Frontal cortex (tissue), 4 donors: ENCODE results near the gene SMAP2. TPM values are rescaled to one million over a fixed set of nuclear protein-coding genes. Genes with fewer than 3 reads are reported as not detected.

ENCODE experiments used
- DNase-seq, 2 donors: peaks; one replicate each; pipeline ENCODE4 v3.0.0; 2012; ENCODE audit warnings: low spot score in 2 of 2
- FAIRE-seq: peaks from 2 replicates; lab custom pipeline; 2012; peaks lifted over from hg19 to GRCh38; lab: Jason Lieb, UNC
- total RNA-seq: library from RNA; depleted of rRNA; stranded (reverse); fragments of >200 nt; gene quantifications from one replicate; pipeline ENCODE4 v1.2.3, GENCODE V29; 2014
- donor health status: control.
- donor health status: control.
- donor health status: control.

The SMAP2 gene
- total RNA-seq, 1 donor from 2014 or later = 28.1 TPM

- DNase-seq (no peak), FAIRE-seq (no peak)
These were observed 37.8 kb downstream of the SMAP2 start for GRCh38 chr1:40411294-40411693.

GRCh38 chr1:40411843-40412242 is 38.3 kb downstream of the SMAP2 start:
- no peak for FAIRE-seq

GRCh38 chr1:40413527-40414252 is 40.2 kb downstream of the SMAP2 start:
- no peak for DNase-seq
- FAIRE-seq = no peak

More at GRCh38 chr1:40411843-40412242, 38.3 kb downstream of the SMAP2 start:
- DNase-seq = no peak

GRCh38 chr1:40414331-40414730 is 40.8 kb downstream of the SMAP2 start:
- no peak for DNase-seq
- FAIRE-seq = no peak

GRCh38 chr1:40416709-40417108 is 43.2 kb downstream of the SMAP2 start:
- DNase-seq (no peak), FAIRE-seq (no peak)

GRCh38 chr1:40421431-40422384 is 48.2 kb downstream of the SMAP2 start:
- FAIRE-seq (no peak), DNase-seq (no peak)

GRCh38 chr1:40422630-40423263 is 49.2 kb downstream of the SMAP2 start:
- FAIRE-seq (no peak), DNase-seq (no peak)

GRCh38 chr1:40423264-40423642 is 49.7 kb downstream of the SMAP2 start:
- no peak for FAIRE-seq
- no peak for DNase-seq

GRCh38 chr1:40423951-40424618 is 50.6 kb downstream of the SMAP2 start:
- FAIRE-seq (no peak), DNase-seq (no peak)

- no peak for DNase-seq
- FAIRE-seq = no peak
These were observed 51.7 kb downstream of the SMAP2 start for GRCh38 chr1:40425198-40425597.

- no peak for FAIRE-seq
- no peak for DNase-seq
These were observed 57.9 kb downstream of the SMAP2 start for GRCh38 chr1:40431385-40431784.

GRCh38 chr1:40432644-40433390 is 59.3 kb downstream of the SMAP2 start:
- no peak for DNase-seq
- no peak for FAIRE-seq

GRCh38 chr1:40435471-40435870 is 61.9 kb downstream of the SMAP2 start:
- no peak for DNase-seq
- no peak for FAIRE-seq

GRCh38 chr1:40435876-40436275 is 62.3 kb downstream of the SMAP2 start:
- DNase-seq (no peak), FAIRE-seq (no peak)

GRCh38 chr1:40438391-40439015 is 65.0 kb downstream of the SMAP2 start:
- peak; percentile 22 to 32 for DNase-seq
- FAIRE-seq = no peak

GRCh38 chr1:40439247-40439646 is 65.7 kb downstream of the SMAP2 start:
- no peak for DNase-seq
- no peak for FAIRE-seq

- no peak for FAIRE-seq
These were observed 76.4 kb downstream of the SMAP2 start, which contains the start of gene ZFP69B for GRCh38 chr1:40449684-40450494. TSS of gene ZFP69B (plus strand) at chr1:40450476. CDS start at chr1:40450962, 486 bp downstream.

More at GRCh38 chr1:40449684-40450494, 76.4 kb downstream of the SMAP2 start, which contains the start of gene ZFP69B:
- peak; percentile 88 to 90 for DNase-seq
